ENCODE data around the gene IFT27. TPM values are rescaled to one million over a fixed set of nuclear protein-coding genes. Genes with fewer than 3 reads are reported as not detected.
A peak's percentile ranks its signal among the peaks of the same experiment; 100 is the strongest.

IFT27 gene
- total and polyA plus RNA-seq, 7 experiments from 2014 or later = 10.1 to 40.9 (median 22.5) TPM

DNA sequence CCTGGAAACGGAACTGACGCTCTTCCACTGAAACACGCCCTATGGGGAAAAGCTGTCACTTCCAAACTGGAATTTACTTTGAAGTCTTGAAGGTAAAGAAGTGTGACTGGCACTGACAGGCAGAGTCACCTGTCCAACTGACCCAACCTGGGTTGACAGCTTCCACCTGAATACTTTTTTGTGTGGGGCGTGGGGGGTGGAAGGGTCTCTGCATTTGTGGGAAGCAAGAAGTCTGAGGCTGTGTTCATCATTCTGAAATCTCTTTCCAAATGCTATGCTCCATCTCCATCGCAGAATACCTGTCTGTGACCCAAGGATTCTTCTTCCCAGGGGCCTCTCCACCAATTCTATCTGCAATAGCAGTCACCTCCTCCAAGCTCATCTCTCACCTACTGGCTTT is 7.8 kb downstream of the IFT27 start:
- no peaks in the 10 kb centered on the region for H3K9me3 ChIP-seq (ENCODE audit: control insufficient read depth in 2 of 3, low read length in 3 of 3)
- POLR2A ChIA-PET = no interaction called here

DNA sequence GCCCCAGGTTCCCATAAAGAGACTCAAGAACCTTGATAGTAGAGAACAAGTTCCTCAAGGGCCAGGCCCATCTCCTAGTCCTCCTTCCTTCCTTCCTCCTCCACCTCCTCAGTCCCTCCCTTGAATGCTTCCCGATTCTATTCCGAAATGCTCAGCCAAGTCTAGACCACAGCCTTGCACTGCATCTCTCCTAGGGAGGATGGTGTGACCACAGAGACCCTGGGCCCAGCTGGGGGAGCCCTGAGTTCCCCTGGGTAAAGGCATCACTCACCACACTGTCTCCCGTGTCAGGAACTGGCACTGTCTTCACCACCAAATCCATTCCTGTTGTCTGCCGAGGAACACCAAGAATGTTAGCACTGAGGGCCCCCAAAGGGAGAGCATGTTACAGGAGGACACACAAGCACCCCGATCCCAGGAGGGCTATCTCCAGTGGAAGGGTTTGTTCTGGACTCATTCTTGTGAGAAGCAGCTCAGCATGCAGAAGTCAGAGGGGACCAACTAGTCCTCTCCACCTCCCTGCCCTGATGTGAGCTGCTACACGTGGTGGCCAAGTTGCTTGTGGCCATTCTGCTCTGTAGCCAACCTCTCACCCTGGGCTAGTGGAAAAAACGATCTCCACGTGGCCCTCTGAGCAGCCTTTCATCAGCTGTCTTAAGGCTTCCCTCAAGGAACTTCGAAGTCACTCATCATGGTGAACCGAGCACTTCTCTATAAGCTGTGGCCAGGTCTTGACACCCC is 8.7 kb downstream of the IFT27 start:
- ChIA-PET POLR2A (no interaction called here), CTCF (interaction anchor here (1.0 kb wide), 1 partner anchor 9 kb away, joined by 3 read pairs; no protein-coding TSS in a partner anchor)

More for the DNA sequence above, 7.8 kb downstream of the IFT27 start:
- H3K4me1 Mint-ChIP-seq = peaks cover 4 to 11% (median 8%) of the 10 kb centered on the region in 7 donors
- no peak overlapping the region for H3K4me3 ChIP-seq (ENCODE audit: low read length)
- no peaks in the 10 kb centered on the region for H3K4me1 ChIP-seq (ENCODE audit: control insufficient read depth in 2 of 2, insufficient read depth in 2 of 2, low read length in 2 of 2)
- H3K27ac ChIP-seq (ENCODE audit: low read depth, low read length) = no peak overlapping the region
- intact Hi-C loops (cut with micrococcal nuclease) = no loop called here
- no peak for ATAC-seq
- CTCF ChIA-PET = no interaction called here
- H3K27me3 Mint-ChIP-seq = no peaks in the 10 kb centered on the region
- no peaks in the 10 kb centered on the region for H3K27me3 ChIP-seq (ENCODE audit: control insufficient read depth in 2 of 2, insufficient read depth in 2 of 2, low read length in 2 of 2)
- no peaks in the 10 kb centered on the region for H3K9me3 Mint-ChIP-seq
- no peak overlapping the region for H3K4me3 Mint-ChIP-seq
- no peak for DNase-seq
- peak overlapping the region in 1 of 9 donors; percentile 25 for H3K27ac Mint-ChIP-seq
- H3K36me3 ChIP-seq (ENCODE audit: control insufficient read depth in 2 of 3, insufficient read depth in 3 of 3, low read length in 3 of 3) = peaks cover 0 to 32% (median 0%) of the 10 kb centered on the region in 3 experiments
- H3K36me3 Mint-ChIP-seq = peaks cover 0 to 39% (median 9%) of the 10 kb centered on the region in 5 donors

DNA sequence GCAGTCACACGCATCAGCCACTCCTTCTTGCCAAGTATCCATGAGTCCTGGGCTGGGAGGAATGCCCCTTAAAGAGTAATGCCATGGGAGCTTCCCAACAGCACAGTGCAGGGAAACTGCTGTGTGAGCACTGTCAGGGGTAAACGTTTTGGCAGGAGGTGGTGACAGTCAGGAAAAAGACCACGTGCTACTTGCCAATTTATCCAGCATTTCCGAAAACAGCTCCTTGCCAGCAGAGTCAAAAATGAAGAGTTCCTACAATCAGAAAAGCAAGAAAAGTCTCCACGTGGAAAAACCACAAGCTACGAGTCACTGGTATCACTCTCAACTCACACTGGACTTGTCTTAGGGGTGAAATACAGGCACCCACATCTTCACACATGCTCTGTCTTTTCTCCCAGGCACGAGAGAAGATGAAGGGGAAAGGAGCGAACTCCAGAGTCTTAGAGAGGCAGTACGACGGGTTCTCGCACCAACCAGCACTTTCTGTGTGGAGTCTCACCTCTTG is 9.9 kb downstream of the IFT27 start:
- H3K4me3 ChIP-seq (ENCODE audit: low read length) = no peak overlapping the region
- no peaks in the 10 kb centered on the region for H3K4me1 ChIP-seq (ENCODE audit: control insufficient read depth in 2 of 2, insufficient read depth in 2 of 2, low read length in 2 of 2)
- no peak overlapping the region for H3K27ac Mint-ChIP-seq
- no peaks in the 10 kb centered on the region for H3K27me3 Mint-ChIP-seq
- no peaks in the 10 kb centered on the region for H3K27me3 ChIP-seq (ENCODE audit: control insufficient read depth in 2 of 2, insufficient read depth in 2 of 2, low read length in 2 of 2)
- peaks cover 0 to 35% (median 11%) of the 10 kb centered on the region in 5 donors for H3K36me3 Mint-ChIP-seq
- H3K9me3 ChIP-seq (ENCODE audit: control insufficient read depth in 2 of 3, low read length in 3 of 3) = no peaks in the 10 kb centered on the region
- no peak for ATAC-seq
- CTCF ChIA-PET = interaction anchor here (1.0 kb wide), 1 partner anchor 8 kb away, joined by 3 read pairs; no protein-coding TSS in a partner anchor
- DNase-seq = no peak
- H3K27ac ChIP-seq (ENCODE audit: low read depth, low read length) = no peak overlapping the region
- POLR2A ChIA-PET = interaction anchor here (1.3 kb wide), 1 partner anchor 11 kb away, joined by 4 read pairs; the partner anchor contains the start of gene IFT27
- H3K36me3 ChIP-seq (ENCODE audit: control insufficient read depth in 2 of 3, insufficient read depth in 3 of 3, low read length in 3 of 3) = peaks cover 0 to 37% (median 0%) of the 10 kb centered on the region in 3 experiments
- intact Hi-C loops (cut with micrococcal nuclease) = no loop called here
- no peaks in the 10 kb centered on the region for H3K9me3 Mint-ChIP-seq
- no peak overlapping the region for H3K4me3 Mint-ChIP-seq
- H3K4me1 Mint-ChIP-seq = peaks cover 0 to 6% (median 4%) of the 10 kb centered on the region in 7 donors

More for the DNA sequence above, 8.7 kb downstream of the IFT27 start:
- Histone ChIP-seq H3K36me3 (ENCODE audit: control insufficient read depth in 2 of 3, insufficient read depth in 3 of 3, low read length in 3 of 3) (peaks cover 0 to 42% (median 0%) of the 10 kb centered on the region in 3 experiments), H3K4me1 (ENCODE audit: control insufficient read depth in 2 of 2, insufficient read depth in 2 of 2, low read length in 2 of 2) (no peaks in the 10 kb centered on the region), H3K27ac (ENCODE audit: low read depth, low read length) (no peak overlapping the region), H3K4me3 (ENCODE audit: low read length) (no peak overlapping the region), H3K27me3 (ENCODE audit: control insufficient read depth in 2 of 2, insufficient read depth in 2 of 2, low read length in 2 of 2) (no peaks in the 10 kb centered on the region), H3K9me3 (ENCODE audit: control insufficient read depth in 2 of 3, low read length in 3 of 3) (no peaks in the 10 kb centered on the region)
- no peaks in the 10 kb centered on the region for H3K27me3 Mint-ChIP-seq
- DNase-seq (no peak), ATAC-seq (no peak)
- no peaks in the 10 kb centered on the region for H3K9me3 Mint-ChIP-seq
- peaks cover 4 to 11% (median 6%) of the 10 kb centered on the region in 7 donors for H3K4me1 Mint-ChIP-seq
- no peak overlapping the region for H3K27ac Mint-ChIP-seq
- peaks cover 0 to 46% (median 13%) of the 10 kb centered on the region in 5 donors for H3K36me3 Mint-ChIP-seq
- no peak overlapping the region for H3K4me3 Mint-ChIP-seq
- intact Hi-C loops (cut with micrococcal nuclease) = no loop called here

DNA sequence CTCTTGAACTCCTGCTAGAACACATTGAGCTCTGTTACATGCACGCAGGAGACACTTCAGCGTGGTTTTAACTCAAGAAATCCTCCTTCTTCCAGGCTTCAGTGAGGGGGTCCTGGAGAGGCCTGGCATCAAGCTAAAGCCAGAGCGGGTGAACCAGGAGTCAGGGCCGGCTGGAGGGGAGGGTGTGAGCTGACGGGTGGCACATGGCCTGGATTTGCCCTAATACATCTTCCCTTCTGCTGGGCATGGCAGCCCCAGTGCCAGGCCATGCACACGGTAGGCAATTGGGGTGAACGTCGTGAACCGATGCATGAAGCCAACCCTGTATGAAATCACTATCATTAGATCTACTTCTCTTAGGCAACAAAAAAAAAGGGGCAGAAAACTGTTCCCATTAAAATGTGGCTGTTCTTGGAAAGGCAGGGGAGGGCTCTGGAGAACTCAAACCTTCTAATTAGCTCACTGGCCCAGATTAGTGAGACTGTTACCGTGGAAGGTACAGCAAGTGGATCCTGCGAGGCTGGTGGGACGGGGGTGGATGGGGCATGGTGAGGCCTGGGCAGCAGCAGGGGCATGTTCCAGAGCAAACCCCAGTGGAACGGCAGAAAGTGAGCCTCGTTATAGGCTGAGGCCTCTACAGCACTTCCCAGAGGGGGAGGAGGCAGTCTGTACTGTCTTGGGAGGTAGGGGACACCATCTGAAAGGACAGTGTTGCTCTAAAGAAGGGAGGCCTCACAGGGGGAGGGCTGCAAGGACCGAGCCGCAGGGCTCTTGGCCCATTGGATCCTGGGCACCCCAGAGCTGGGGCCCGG is 10.6 kb downstream of the IFT27 start:
- H3K4me3 Mint-ChIP-seq = no peak overlapping the region
- H3K27ac ChIP-seq (ENCODE audit: low read depth, low read length) = no peak overlapping the region
- H3K9me3 ChIP-seq (ENCODE audit: control insufficient read depth in 2 of 3, low read length in 3 of 3) = no peaks in the 10 kb centered on the region
- ChIA-PET CTCF (no interaction called here), POLR2A (interaction anchor here (1.3 kb wide), 1 partner anchor 11 kb away, joined by 4 read pairs; the partner anchor contains the start of gene IFT27)
- ATAC-seq = no peak
- peaks cover 0 to 31% (median 11%) of the 10 kb centered on the region in 5 donors for H3K36me3 Mint-ChIP-seq
- DNase-seq = no peak
- H3K27me3 Mint-ChIP-seq = no peaks in the 10 kb centered on the region
- H3K4me1 ChIP-seq (ENCODE audit: control insufficient read depth in 2 of 2, insufficient read depth in 2 of 2, low read length in 2 of 2) = no peaks in the 10 kb centered on the region
- no peaks in the 10 kb centered on the region for H3K9me3 Mint-ChIP-seq
- H3K4me1 Mint-ChIP-seq = peaks cover 0 to 5% (median 3%) of the 10 kb centered on the region in 7 donors
- no peak overlapping the region for H3K27ac Mint-ChIP-seq
- intact Hi-C loops (cut with micrococcal nuclease) = no loop called here
- H3K36me3 ChIP-seq (ENCODE audit: control insufficient read depth in 2 of 3, insufficient read depth in 3 of 3, low read length in 3 of 3) = peaks cover 0 to 37% (median 0%) of the 10 kb centered on the region in 3 experiments
- no peak overlapping the region for H3K4me3 ChIP-seq (ENCODE audit: low read length)
- no peaks in the 10 kb centered on the region for H3K27me3 ChIP-seq (ENCODE audit: control insufficient read depth in 2 of 2, insufficient read depth in 2 of 2, low read length in 2 of 2)

DNA sequence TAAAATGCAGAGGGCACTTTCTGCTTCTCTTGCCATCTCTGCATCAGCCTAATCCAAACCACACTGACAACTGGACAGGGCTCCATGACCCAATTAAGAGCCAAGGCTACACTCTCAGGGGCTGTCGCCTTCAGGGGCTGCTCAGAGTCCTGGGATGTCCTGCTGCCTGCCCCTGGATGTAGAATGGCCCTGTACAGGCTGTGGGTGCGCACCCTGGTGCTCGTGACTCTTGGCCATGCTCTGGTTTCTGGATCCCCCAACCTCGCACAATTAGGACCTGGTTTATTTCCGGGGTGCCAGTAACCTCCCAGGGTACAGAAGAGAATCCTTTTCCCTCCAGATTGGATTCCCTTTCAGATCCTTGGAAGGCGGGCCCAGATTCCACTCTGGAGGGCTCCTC is 11.3 kb downstream of the IFT27 start:
- H3K36me3 Mint-ChIP-seq = peaks cover 0 to 26% (median 11%) of the 10 kb centered on the region in 5 donors
- intact Hi-C loops (cut with micrococcal nuclease) = no loop called here

DNA sequence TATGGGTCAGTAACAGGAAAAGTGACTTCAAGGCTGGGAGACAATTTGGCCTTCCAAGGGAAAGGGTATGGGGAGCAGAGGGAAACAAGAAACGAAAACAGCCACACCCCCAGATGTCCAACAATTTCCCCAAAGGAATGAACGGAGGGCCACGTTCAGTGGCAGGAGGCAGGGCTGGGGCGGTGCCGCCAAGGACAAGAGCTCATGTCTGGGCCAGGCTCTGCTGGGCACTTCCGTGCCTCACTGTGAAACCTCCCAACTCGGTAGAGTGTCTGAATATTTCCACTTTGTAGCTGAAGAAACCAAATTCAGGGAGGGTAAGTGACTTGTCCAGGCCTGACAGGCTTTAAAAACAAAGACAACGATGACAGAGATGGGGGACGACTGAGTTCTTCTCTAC is 11.9 kb downstream of the IFT27 start:
- H3K4me3 ChIP-seq (ENCODE audit: low read length) = no peak overlapping the region
- Mint-ChIP-seq H3K4me1 (peaks cover 0 to 1% (median 0%) of the 10 kb centered on the region in 7 donors), H3K9me3 (no peaks in the 10 kb centered on the region), H3K36me3 (peaks cover 0 to 25% (median 11%) of the 10 kb centered on the region in 5 donors), H3K4me3 (no peak overlapping the region), H3K27ac (no peak overlapping the region), H3K27me3 (no peaks in the 10 kb centered on the region)
- ChIA-PET CTCF (no interaction called here), POLR2A (interaction anchor here (1.0 kb wide), 1 partner anchor 14 kb away, joined by 3 read pairs; no protein-coding TSS in a partner anchor)
- H3K9me3 ChIP-seq (ENCODE audit: control insufficient read depth in 2 of 3, low read length in 3 of 3) = no peaks in the 10 kb centered on the region
- no peaks in the 10 kb centered on the region for H3K27me3 ChIP-seq (ENCODE audit: control insufficient read depth in 2 of 2, insufficient read depth in 2 of 2, low read length in 2 of 2)
- ATAC-seq (no peak), DNase-seq (no peak)
- intact Hi-C loops (cut with micrococcal nuclease) = no loop called here
- no peaks in the 10 kb centered on the region for H3K4me1 ChIP-seq (ENCODE audit: control insufficient read depth in 2 of 2, insufficient read depth in 2 of 2, low read length in 2 of 2)
- H3K27ac ChIP-seq (ENCODE audit: low read depth, low read length) = no peak overlapping the region
- H3K36me3 ChIP-seq (ENCODE audit: control insufficient read depth in 2 of 3, insufficient read depth in 3 of 3, low read length in 3 of 3) = peaks cover 0 to 37% (median 0%) of the 10 kb centered on the region in 3 experiments

More for the DNA sequence above, 11.3 kb downstream of the IFT27 start:
- CTCF ChIA-PET = no interaction called here
- no peak overlapping the region for H3K27ac Mint-ChIP-seq
- POLR2A ChIA-PET = interaction anchor here (1.0 kb wide), 1 partner anchor 14 kb away, joined by 3 read pairs; no protein-coding TSS in a partner anchor
- no peaks in the 10 kb centered on the region for H3K9me3 ChIP-seq (ENCODE audit: control insufficient read depth in 2 of 3, low read length in 3 of 3)
- ATAC-seq (no peak), DNase-seq (no peak)
- H3K9me3 Mint-ChIP-seq = no peaks in the 10 kb centered on the region
- no peak overlapping the region for H3K27ac ChIP-seq (ENCODE audit: low read depth, low read length)
- H3K4me1 ChIP-seq (ENCODE audit: control insufficient read depth in 2 of 2, insufficient read depth in 2 of 2, low read length in 2 of 2) = no peaks in the 10 kb centered on the region
- H3K27me3 Mint-ChIP-seq = no peaks in the 10 kb centered on the region
- H3K4me1 Mint-ChIP-seq = peaks cover 0 to 2% (median under 1%) of the 10 kb centered on the region in 7 donors
- H3K4me3 ChIP-seq (ENCODE audit: low read length) = no peak overlapping the region
- no peak overlapping the region for H3K4me3 Mint-ChIP-seq
- peaks cover 0 to 37% (median 0%) of the 10 kb centered on the region in 3 experiments for H3K36me3 ChIP-seq (ENCODE audit: control insufficient read depth in 2 of 3, insufficient read depth in 3 of 3, low read length in 3 of 3)
- no peaks in the 10 kb centered on the region for H3K27me3 ChIP-seq (ENCODE audit: control insufficient read depth in 2 of 2, insufficient read depth in 2 of 2, low read length in 2 of 2)

All from naive thymus-derived CD4-positive, alpha-beta T cell (primary cell).